Measurements from ENCODE around the gene MCM9. TPM values are rescaled to one million over a fixed set of nuclear protein-coding genes. Genes with fewer than 3 reads are reported as not detected.
"Not testable (repeated sequence)": the region's sequence is repeated elsewhere in the genome, so short reads cannot be mapped to it uniquely, and the experiment has no call there.

Gene MCM9
- total RNA-seq, 1 donor from 2014 or later = 21.1 TPM

GRCh38 chr6:118770112-118770788 lies 164.7 kb downstream of the MCM9 start:
- no peak for DNase-seq (ENCODE audit: low spot score)

- DNase-seq (ENCODE audit: low spot score) = no peak
Measured at GRCh38 chr6:118768904-118769325, 166.0 kb downstream of the MCM9 start.

GRCh38 chr6:118768441-118768840 lies 166.5 kb downstream of the MCM9 start:
- DNase-seq (ENCODE audit: low spot score) = no peak

GRCh38 chr6:118765316-118765715 lies 169.6 kb downstream of the MCM9 start:
- not testable (repeated sequence) for DNase-seq (ENCODE audit: low spot score)

- no peak for DNase-seq (ENCODE audit: low spot score)
Measured at GRCh38 chr6:118764766-118765165, 170.2 kb downstream of the MCM9 start.

Other genes starting within 250 kb of the MCM9 start
- gene ASF1A, start 41.0 kb downstream of the MCM9 start, total RNA-seq = 16.7 TPM
- gene FAM184A, start 143.5 kb upstream of the MCM9 start, total RNA-seq = 1.0 TPM

All from mucosa of gallbladder (tissue), 1 donor.